Peyer's patch (tissue), 4 donors: ENCODE data around the gene SPRR2E. TPM values are rescaled to one million over a fixed set of nuclear protein-coding genes. Genes with fewer than 3 reads are reported as not detected.
"Not testable (repeated sequence)": the region's sequence is repeated elsewhere in the genome, so short reads cannot be mapped to it uniquely, and the experiment has no call there.

Source experiments
- DNase-seq, 3 donors: peaks; one replicate each; pipeline ENCODE4 v3.0.0-alpha.2; 2017 to 2019
- H3K27ac ChIP-seq, 4 donors: fragments of 200-600 bp; sonication (generic); one replicate each; pipeline ENCODE4 v1.5.1; 2016 to 2019
- H3K27me3 ChIP-seq, 2 donors: fragments of 200-600 bp; sonication (generic); one replicate each; pipeline ENCODE4 v1.5.1; 2019
- H3K36me3 ChIP-seq, 3 donors: fragments of 200-600 bp; sonication (generic); one replicate each; pipeline ENCODE4 v1.5.1; 2016 to 2019
- H3K4me1 ChIP-seq, 4 donors: fragments of 200-600 bp; sonication (generic); one replicate each; pipeline ENCODE4 v1.5.1; 2016 to 2019
- H3K4me3 ChIP-seq, 4 donors: fragments of 200-600 bp; sonication (generic); 1 replicate in 3 of 4; 2 replicates in 1 of 4; pipeline ENCODE4 v1.5.1; 2016 to 2019; ENCODE audit warnings: mild to moderate bottlenecking in 1 of 4
- H3K9me3 ChIP-seq, 4 donors: fragments of 200-600 bp; sonication (generic); one replicate each; pipeline ENCODE4 v1.5.1; 2016 to 2019; ENCODE audit warnings: mild to moderate bottlenecking in 1 of 4
- CTCF ChIP-seq, 6 experiments: fragments of 450-650 bp in 4 of 6; fragments of 200-600 bp in 2 of 6; sonication (generic) in 1 of 6; IDR thresholded peaks; one replicate each; pipeline ENCODE4 v1.5.1; 2017 to 2019; ENCODE audit warnings: antibody characterized with exemption in 6 of 6, mild to moderate bottlenecking in 3 of 6, moderate library complexity in 1 of 6
- POLR2A ChIP-seq, 2 donors: fragments of 450-650 bp; IDR thresholded peaks; one replicate each; pipeline ENCODE4 v1.5.1; 2017; ENCODE audit warnings: antibody characterized with exemption in 2 of 2, mild to moderate bottlenecking in 2 of 2, moderate library complexity in 2 of 2
- total RNA-seq, 4 donors: library from RNA; depleted of rRNA; stranded (reverse); fragments of >200 nt; gene quantifications; one replicate each; pipeline ENCODE4 v1.1.0, GENCODE V29; 2016

Gene SPRR2E
- total RNA-seq, 4 donors from 2014 or later = not detected

GRCh38 chr1:153127296-153127695 is 33.0 kb upstream of the SPRR2E start:
- H3K27me3 ChIP-seq = no peaks in the 10 kb centered on the region
- H3K4me1 ChIP-seq = no peaks in the 10 kb centered on the region
- no peaks in the 10 kb centered on the region for H3K36me3 ChIP-seq
- TF ChIP-seq POLR2A (IDR thresholded peaks at IDR 0.05) (no peak), CTCF (IDR thresholded peaks at IDR 0.05) (no peak)
- no peak overlapping the region for H3K27ac ChIP-seq
- H3K9me3 ChIP-seq = no peaks in the 10 kb centered on the region
- no peak for DNase-seq
- no peak overlapping the region for H3K4me3 ChIP-seq

- H3K4me1 ChIP-seq = no peaks in the 10 kb centered on the region
- no peaks in the 10 kb centered on the region for H3K36me3 ChIP-seq
- no peak overlapping the region for H3K4me3 ChIP-seq
- no peaks in the 10 kb centered on the region for H3K9me3 ChIP-seq
- H3K27ac ChIP-seq = no peak overlapping the region
- DNase-seq = no peak
- TF ChIP-seq CTCF (IDR thresholded peaks at IDR 0.05) (no peak), POLR2A (IDR thresholded peaks at IDR 0.05) (no peak)
- no peaks in the 10 kb centered on the region for H3K27me3 ChIP-seq
Observed at GRCh38 chr1:153125536-153125935, 31.2 kb upstream of the SPRR2E start.

GRCh38 chr1:153123793-153124192 is 29.5 kb upstream of the SPRR2E start:
- not testable (repeated sequence) for H3K9me3 ChIP-seq, H3K36me3 ChIP-seq, H3K4me3 ChIP-seq, H3K27ac ChIP-seq, H3K4me1 ChIP-seq, H3K27me3 ChIP-seq, DNase-seq

GRCh38 chr1:153122831-153123421 is 28.6 kb upstream of the SPRR2E start:
- Histone ChIP-seq H3K4me3 (no peak overlapping the region), H3K27me3 (no peaks in the 10 kb centered on the region), H3K36me3 (no peaks in the 10 kb centered on the region), H3K27ac (no peak overlapping the region), H3K9me3 (no peaks in the 10 kb centered on the region), H3K4me1 (no peaks in the 10 kb centered on the region)
- TF ChIP-seq POLR2A (IDR thresholded peaks at IDR 0.05) (no peak), CTCF (IDR thresholded peaks at IDR 0.05) (no peak)
- DNase-seq = no peak

GRCh38 chr1:153120945-153121344 is 26.6 kb upstream of the SPRR2E start:
- H3K4me3 ChIP-seq = no peak overlapping the region
- H3K27me3 ChIP-seq = no peaks in the 10 kb centered on the region
- no peak for DNase-seq
- H3K36me3 ChIP-seq = no peaks in the 10 kb centered on the region
- H3K9me3 ChIP-seq = no peaks in the 10 kb centered on the region
- no peaks in the 10 kb centered on the region for H3K4me1 ChIP-seq
- TF ChIP-seq CTCF (IDR thresholded peaks at IDR 0.05) (no peak), POLR2A (IDR thresholded peaks at IDR 0.05) (no peak)
- H3K27ac ChIP-seq = no peak overlapping the region

GRCh38 chr1:153119491-153119971 is 25.2 kb upstream of the SPRR2E start:
- H3K27me3 ChIP-seq = no peaks in the 10 kb centered on the region
- no peak overlapping the region for H3K4me3 ChIP-seq
- H3K9me3 ChIP-seq = no peaks in the 10 kb centered on the region
- TF ChIP-seq POLR2A (IDR thresholded peaks at IDR 0.05) = no peak
- TF ChIP-seq CTCF (IDR thresholded peaks at IDR 0.05) = no peak
- H3K36me3 ChIP-seq = no peaks in the 10 kb centered on the region
- no peak for DNase-seq
- no peak overlapping the region for H3K27ac ChIP-seq
- no peaks in the 10 kb centered on the region for H3K4me1 ChIP-seq

- not testable (repeated sequence) for H3K4me1 ChIP-seq, H3K9me3 ChIP-seq, H3K27me3 ChIP-seq, H3K27ac ChIP-seq, DNase-seq, H3K36me3 ChIP-seq, H3K4me3 ChIP-seq
Observed at GRCh38 chr1:153115264-153115663, 20.9 kb upstream of the SPRR2E start.
